AG09309 (cell line): ENCODE measurements around the gene MYL5.
A peak's percentile ranks its signal among the peaks of the same experiment; 100 is the strongest.

ENCODE experiments used
- DNase-seq: peaks from one replicate; pipeline ENCODE4 v3.0.0-alpha.2; 2010; ENCODE audit warnings: low read depth
- H3K4me3 ChIP-seq: 2 replicates; pipeline ENCODE4 v1.5.1; 2011; ENCODE audit warnings: mild to moderate bottlenecking, low read depth, low read length, moderate library complexity; ENCODE audit not compliant: control insufficient read depth
- CTCF ChIP-seq: IDR thresholded peaks from 2 replicates; pipeline ENCODE4 v1.5.1; 2011; ENCODE audit warnings: mild to moderate bottlenecking, low read depth, low read length, inconsistent platforms; ENCODE audit not compliant: insufficient read depth, control insufficient read depth; ENCODE audit errors: missing control alignments

The MYL5 gene

GRCh38 chr4:721261-722168 is 47.2 kb downstream of the MYL5 start:
- no peak overlapping the region for H3K4me3 ChIP-seq
- no peak for TF ChIP-seq CTCF
- no peak for DNase-seq

DNA sequence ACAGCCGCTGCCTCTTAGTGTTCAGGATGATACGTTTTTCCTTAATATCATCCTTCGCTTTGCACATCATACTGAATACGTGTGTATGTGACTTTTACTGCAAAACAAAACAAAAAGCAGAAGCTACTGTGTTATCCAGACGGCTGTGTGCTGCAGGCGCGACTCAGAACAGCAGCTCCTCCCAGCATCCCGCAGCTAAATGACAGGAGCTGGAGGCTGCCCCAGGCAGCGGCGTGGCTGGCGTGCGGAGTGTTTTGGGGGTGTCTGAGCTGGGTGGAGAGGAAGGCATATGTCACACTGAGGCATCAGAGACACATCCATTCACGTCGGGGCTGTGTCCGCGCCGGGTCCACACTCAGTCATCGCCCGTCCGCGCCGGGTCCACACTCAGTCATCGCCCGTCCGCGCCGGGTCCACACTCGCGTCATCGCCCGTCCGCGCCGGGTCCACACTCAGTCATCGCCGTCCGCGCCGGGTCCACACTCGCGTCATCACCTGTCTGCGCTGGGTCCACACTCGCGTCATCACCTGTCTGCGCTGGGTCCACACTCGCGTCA is 47.9 kb downstream of the MYL5 start:
- no peak overlapping the region for H3K4me3 ChIP-seq
- no peak for TF ChIP-seq CTCF
- DNase-seq = no peak

DNA sequence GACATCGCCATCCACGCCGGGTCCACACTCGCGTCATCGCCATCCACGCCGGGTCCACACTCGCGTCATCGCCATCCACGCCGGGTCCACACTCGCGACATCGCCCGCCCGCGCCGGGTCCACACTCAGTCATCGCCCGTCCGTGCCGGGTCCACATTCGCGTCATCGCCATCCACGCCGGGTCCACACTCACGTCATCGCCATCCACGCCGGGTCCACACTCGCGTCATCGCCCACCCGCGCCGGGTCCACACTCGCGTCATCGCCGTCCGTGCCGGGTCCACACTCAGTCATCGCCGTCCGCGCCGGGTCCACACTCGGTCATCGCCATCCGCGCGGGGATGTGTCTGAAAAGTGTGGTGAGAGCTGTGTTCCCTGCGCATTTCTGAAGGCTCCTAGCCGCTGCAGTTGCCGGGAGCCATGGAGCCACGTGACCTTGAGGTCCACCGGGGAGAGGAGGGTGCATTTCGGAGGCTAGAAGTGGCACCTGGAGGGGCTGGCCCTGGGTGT is 48.6 kb downstream of the MYL5 start:
- TF ChIP-seq CTCF = no peak
- no peak overlapping the region for H3K4me3 ChIP-seq

DNA sequence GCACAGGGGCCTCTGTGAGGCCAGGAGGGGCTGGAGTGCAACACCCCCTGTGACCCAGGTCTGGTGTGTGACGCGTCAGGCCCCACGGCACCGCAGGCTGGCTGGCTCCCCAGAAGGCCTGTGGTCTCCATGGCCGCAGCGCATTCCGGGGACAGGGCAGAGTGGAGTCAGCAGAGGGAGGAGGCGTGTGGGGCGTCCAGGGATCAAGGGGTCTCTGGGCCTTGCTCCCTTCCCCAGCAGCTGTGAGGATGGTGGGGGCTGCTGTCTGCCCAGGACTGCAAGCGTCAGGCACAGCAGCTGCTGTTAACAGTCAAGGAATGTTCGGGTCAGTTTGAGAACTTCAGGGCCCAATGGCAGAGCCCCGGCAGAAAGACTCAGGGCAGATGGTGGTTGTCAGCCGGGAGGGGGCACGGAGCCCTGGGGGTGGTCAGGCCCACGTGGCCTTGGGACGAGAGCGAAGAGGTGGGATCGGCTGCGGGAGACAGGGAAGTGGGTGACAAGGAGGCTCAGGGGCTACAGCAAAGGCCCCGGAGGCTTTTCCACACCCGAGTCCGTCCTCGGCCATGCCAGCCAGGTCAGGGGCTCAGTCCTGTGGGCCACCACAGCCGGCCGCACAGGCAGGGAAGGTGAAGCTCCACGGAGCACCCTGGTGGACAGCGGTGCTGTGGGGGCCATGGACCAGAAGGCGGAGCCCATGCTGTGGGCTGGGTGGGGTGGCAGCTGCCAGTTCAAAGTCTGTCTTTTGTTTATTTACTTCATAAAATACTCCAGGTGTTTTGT is 49.6 kb downstream of the MYL5 start:
- DNase-seq = no peak
- no peak for TF ChIP-seq CTCF
- no peak overlapping the region for H3K4me3 ChIP-seq

More for the DNA sequence above, 48.6 kb downstream of the MYL5 start:
- no peak for DNase-seq

DNA sequence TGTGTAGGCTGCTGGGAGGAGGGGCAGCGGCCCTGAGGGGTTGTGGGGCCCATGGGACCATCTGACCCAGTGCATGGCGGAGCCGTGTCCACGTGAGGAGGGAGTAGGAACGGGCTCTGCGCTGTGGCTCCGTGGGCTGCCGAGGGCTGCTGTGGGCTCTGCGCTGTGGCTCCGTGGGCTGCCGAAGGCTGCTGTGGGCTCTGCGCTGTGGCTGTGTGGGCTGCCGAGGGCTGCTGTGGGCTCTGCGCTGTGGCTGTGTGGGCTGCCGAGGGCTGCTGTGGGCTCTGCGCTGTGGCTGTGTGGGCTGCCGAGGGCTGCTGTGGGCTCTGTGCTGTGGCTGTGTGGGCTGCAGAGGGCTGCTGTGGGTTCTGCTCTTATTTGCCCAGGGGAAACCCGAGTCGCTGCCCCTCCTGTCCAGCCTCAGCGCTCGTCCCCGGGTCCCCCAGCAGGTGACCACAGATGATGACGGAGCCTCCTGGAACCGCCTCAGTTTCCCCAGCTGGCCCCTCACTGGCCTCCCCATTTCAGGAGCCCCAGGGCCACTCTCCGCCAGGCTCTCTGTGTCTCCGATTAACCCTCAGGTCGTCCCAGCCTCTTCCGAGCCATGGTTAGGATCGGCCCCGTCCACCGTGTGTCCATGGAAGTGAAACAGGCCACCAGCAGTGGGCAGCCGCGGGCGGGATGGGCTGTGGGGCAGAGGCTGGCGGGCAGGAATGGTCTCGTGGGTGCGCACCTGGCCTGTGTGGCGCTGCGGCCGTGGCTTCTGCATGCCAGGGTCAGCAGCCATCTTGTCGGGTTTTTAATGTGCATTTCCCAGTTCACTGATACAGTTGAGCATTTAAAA is 51.3 kb downstream of the MYL5 start:
- peak overlapping the region; percentile 1; the same call in 1 of the 2 replicates for H3K4me3 ChIP-seq
- DNase-seq = no peak
- TF ChIP-seq CTCF = no peak
